ENCODE results near the gene C1QTNF9B.

Gene C1QTNF9B

GRCh38 chr13:23856008-23856750, 41.1 kb downstream of the C1QTNF9B start:
- TF ChIP-seq GATA1 (IDR thresholded peaks at IDR 0.05; ENCODE audit: low read depth, low read length) = no peak
- no peak for TF ChIP-seq POLR2A (IDR thresholded peaks at IDR 0.05; ENCODE audit: low read length)

GRCh38 chr13:23855360-23855759, 41.9 kb downstream of the C1QTNF9B start:
- no peak for DNase-seq
- TF ChIP-seq GATA1 (IDR thresholded peaks at IDR 0.05; ENCODE audit: low read depth, low read length) (no peak), POLR2A (IDR thresholded peaks at IDR 0.05; ENCODE audit: low read length) (no peak)

More at GRCh38 chr13:23856008-23856750, 41.1 kb downstream of the C1QTNF9B start:
- DNase-seq = peak in 1 of 2 experiments; percentile 12

GRCh38 chr13:23852351-23852750, 45.0 kb downstream of the C1QTNF9B start:
- DNase-seq = no peak
- TF ChIP-seq POLR2A (IDR thresholded peaks at IDR 0.05; ENCODE audit: low read length) = no peak
- no peak for TF ChIP-seq GATA1 (IDR thresholded peaks at IDR 0.05; ENCODE audit: low read depth, low read length)

GRCh38 chr13:23851106-23851505, 46.2 kb downstream of the C1QTNF9B start:
- no peak for TF ChIP-seq POLR2A (IDR thresholded peaks at IDR 0.05; ENCODE audit: low read length)
- TF ChIP-seq GATA1 (IDR thresholded peaks at IDR 0.05; ENCODE audit: low read depth, low read length) = no peak
- peak in 1 of 2 experiments; percentile 42 for DNase-seq

- TF ChIP-seq GATA1 (IDR thresholded peaks at IDR 0.05; ENCODE audit: low read depth, low read length) (no peak), POLR2A (IDR thresholded peaks at IDR 0.05; ENCODE audit: low read length) (no peak)
- no peak for DNase-seq
These were observed 47.2 kb downstream of the C1QTNF9B start for GRCh38 chr13:23850134-23850533.

- no peak for TF ChIP-seq POLR2A (IDR thresholded peaks at IDR 0.05; ENCODE audit: low read length)
- TF ChIP-seq GATA1 (IDR thresholded peaks at IDR 0.05; ENCODE audit: low read depth, low read length) = no peak
These were observed 47.6 kb downstream of the C1QTNF9B start for GRCh38 chr13:23849670-23850069.

GRCh38 chr13:23848646-23849141, 48.6 kb downstream of the C1QTNF9B start:
- DNase-seq = peak; percentile 57 to 75
- TF ChIP-seq POLR2A (IDR thresholded peaks at IDR 0.05; ENCODE audit: low read length) = no peak
- TF ChIP-seq GATA1 (IDR thresholded peaks at IDR 0.05; ENCODE audit: low read depth, low read length) = no peak

More at GRCh38 chr13:23849670-23850069, 47.6 kb downstream of the C1QTNF9B start:
- DNase-seq = no peak

GRCh38 chr13:23848019-23848418, 49.3 kb downstream of the C1QTNF9B start:
- TF ChIP-seq POLR2A (IDR thresholded peaks at IDR 0.05; ENCODE audit: low read length) (no peak), GATA1 (IDR thresholded peaks at IDR 0.05; ENCODE audit: low read depth, low read length) (no peak)
- peak in 1 of 2 experiments; percentile 47 for DNase-seq

- TF ChIP-seq POLR2A (IDR thresholded peaks at IDR 0.05; ENCODE audit: low read length) = no peak
- TF ChIP-seq GATA1 (IDR thresholded peaks at IDR 0.05; ENCODE audit: low read depth, low read length) = no peak
- DNase-seq = peak; percentile 47 to 83
These were observed 49.8 kb downstream of the C1QTNF9B start for GRCh38 chr13:23847497-23847896.

GRCh38 chr13:23845105-23845725, 52.1 kb downstream of the C1QTNF9B start:
- peak; percentile 68 to 78 for DNase-seq
- TF ChIP-seq POLR2A (IDR thresholded peaks at IDR 0.05; ENCODE audit: low read length) (peak; percentile 31), GATA1 (IDR thresholded peaks at IDR 0.05; ENCODE audit: low read depth, low read length) (no peak)

- TF ChIP-seq POLR2A (IDR thresholded peaks at IDR 0.05; ENCODE audit: low read length) = no peak
- TF ChIP-seq GATA1 (IDR thresholded peaks at IDR 0.05; ENCODE audit: low read depth, low read length) = no peak
- no peak for DNase-seq
These were observed 53.2 kb downstream of the C1QTNF9B start for GRCh38 chr13:23844132-23844531.

- no peak for TF ChIP-seq POLR2A (IDR thresholded peaks at IDR 0.05; ENCODE audit: low read length)
- TF ChIP-seq GATA1 (IDR thresholded peaks at IDR 0.05; ENCODE audit: low read depth, low read length) = no peak
- no peak for DNase-seq
These were observed 53.9 kb downstream of the C1QTNF9B start for GRCh38 chr13:23843436-23843835.

- no peak for DNase-seq
These were observed 54.9 kb downstream of the C1QTNF9B start for GRCh38 chr13:23842406-23842805.

More at GRCh38 chr13:23842406-23842805, 54.9 kb downstream of the C1QTNF9B start:
- TF ChIP-seq POLR2A (IDR thresholded peaks at IDR 0.05; ENCODE audit: low read length) (no peak), GATA1 (IDR thresholded peaks at IDR 0.05; ENCODE audit: low read depth, low read length) (no peak)

All from erythroblast (primary cell).